Neural cell (in vitro differentiated cells): ENCODE measurements around the gene PIWIL1. TPM values are rescaled to one million over a fixed set of nuclear protein-coding genes. Genes with fewer than 3 reads are reported as not detected.

Source experiments
- H2AFZ ChIP-seq: fragments of 200-600, 300-800 bp; sonication (generic), shearing (Covaris generic); 2 replicates; pipeline ENCODE4 v1.6.0; 2014; ENCODE audit warnings: low read depth, mild to moderate bottlenecking, antibody characterized with exemption, low read length, moderate library complexity
- H3F3A ChIP-seq: fragments of 200-600 bp; shearing (Covaris generic); 2 replicates; pipeline ENCODE4 v1.6.1; 2016; ENCODE audit warnings: mild to moderate bottlenecking, moderate library complexity, mixed read lengths, antibody characterized with exemption, low read length; ENCODE audit not compliant: insufficient read depth, poor library complexity, severe bottlenecking
- H3K27ac ChIP-seq: fragments of 200-600, 300-800 bp; sonication (generic), shearing (Covaris generic); 2 replicates; pipeline ENCODE4 v1.5.1; 2014; ENCODE audit warnings: mild to moderate bottlenecking, low read length, moderate library complexity
- H3K27me3 ChIP-seq: fragments of 300-800, 200-600 bp; sonication (generic), shearing (Covaris generic); 2 replicates; pipeline ENCODE4 v1.6.0; 2014; ENCODE audit warnings: mild to moderate bottlenecking, low read depth, low read length, moderate library complexity; ENCODE audit not compliant: insufficient read depth
- H3K36me3 ChIP-seq: fragments of 300-800, 200-600 bp; sonication (generic), shearing (Covaris generic); 2 replicates; pipeline ENCODE4 v1.5.1; 2014; ENCODE audit warnings: mild to moderate bottlenecking, antibody characterized with exemption, low read length, moderate library complexity; ENCODE audit not compliant: insufficient read depth
- H3K4me2 ChIP-seq: fragments of 300-800, 200-600 bp; sonication (generic), shearing (Covaris generic); 2 replicates; pipeline ENCODE4 v1.6.0; 2014; ENCODE audit warnings: mild to moderate bottlenecking, low read length
- H3K4me3 ChIP-seq: fragments of 300-800, 200-600 bp; sonication (generic), shearing (Covaris generic); 2 replicates; pipeline ENCODE4 v1.5.1; 2014; ENCODE audit warnings: mild to moderate bottlenecking, low read length, moderate library complexity
- H3K79me2 ChIP-seq: fragments of 200-600 bp; shearing (Covaris generic); replicated peaks from 2 replicates; pipeline ENCODE4 v1.6.0; 2014; ENCODE audit warnings: mild to moderate bottlenecking, low read length, moderate library complexity; ENCODE audit not compliant: insufficient read depth
- H3K9ac ChIP-seq: fragments of 300-800, 200-600 bp; sonication (generic), shearing (Covaris generic); 2 replicates; pipeline ENCODE4 v1.6.1; 2016; ENCODE audit warnings: mild to moderate bottlenecking, low read length, mixed read lengths
- H3K9me2 ChIP-seq: fragments of 200-600 bp; shearing (Covaris generic); 2 replicates; pipeline ENCODE4 v1.6.1; 2016; ENCODE audit warnings: mild to moderate bottlenecking, low read length, mixed read lengths; ENCODE audit not compliant: insufficient read depth
- H3K9me3 ChIP-seq: fragments of 200-600, 300-800 bp; sonication (generic), shearing (Covaris generic); 2 replicates; pipeline ENCODE4 v1.6.1; 2016; ENCODE audit warnings: mild to moderate bottlenecking, mixed run types, low read length, moderate library complexity, mixed read lengths
- H4K20me1 ChIP-seq: fragments of 200-600 bp; shearing (Covaris generic); 2 replicates; pipeline ENCODE4 v1.6.1; 2016; ENCODE audit warnings: mild to moderate bottlenecking, mixed run types; ENCODE audit not compliant: insufficient read depth
- CTCF ChIP-seq: fragments of 450-650 bp; IDR thresholded peaks from 2 replicates; pipeline ENCODE4 v1.5.1; 2014; ENCODE audit warnings: antibody characterized with exemption, mild to moderate bottlenecking, moderate library complexity; ENCODE audit not compliant: poor library complexity, severe bottlenecking
- EP300 ChIP-seq: fragments of 450-650 bp; conservative IDR thresholded peaks from 2 replicates; pipeline ENCODE4 v1.6.1; 2014; ENCODE audit warnings: antibody characterized with exemption, mild to moderate bottlenecking, moderate library complexity; ENCODE audit not compliant: poor library complexity, severe bottlenecking
- EZH2 ChIP-seq: fragments of 200-600, 300-800 bp; shearing (Covaris generic), sonication (generic); IDR thresholded peaks from 2 replicates; pipeline ENCODE4 v1.6.1; 2014; ENCODE audit warnings: antibody characterized with exemption, low read length, borderline replicate concordance, mild to moderate bottlenecking; ENCODE audit not compliant: insufficient read depth, poor library complexity, severe bottlenecking
- MXI1 ChIP-seq: fragments of 450-650 bp; conservative IDR thresholded peaks from 2 replicates; pipeline ENCODE4 v1.6.1; 2014; ENCODE audit warnings: antibody characterized with exemption, mild to moderate bottlenecking; ENCODE audit not compliant: poor library complexity, severe bottlenecking
- POLR2AphosphoS5 ChIP-seq: IDR thresholded peaks from 2 replicates; pipeline ENCODE4 v1.6.1; 2012
- RAD21 ChIP-seq: fragments of 450-650 bp; conservative IDR thresholded peaks from 2 replicates; pipeline ENCODE4 v1.6.1; 2014; ENCODE audit warnings: antibody characterized with exemption, mild to moderate bottlenecking, moderate library complexity
- REST ChIP-seq: IDR thresholded peaks from 2 replicates; pipeline ENCODE4 v1.6.1; 2012; ENCODE audit warnings: borderline replicate concordance
- SMC3 ChIP-seq: fragments of 450-650 bp; conservative IDR thresholded peaks from 2 replicates; pipeline ENCODE4 v1.6.1; 2014; ENCODE audit warnings: antibody characterized with exemption, mild to moderate bottlenecking, moderate library complexity; ENCODE audit not compliant: poor library complexity
- TAF1 ChIP-seq: IDR thresholded peaks from 2 replicates; pipeline ENCODE4 v1.6.1; 2012; ENCODE audit warnings: low read depth
- polyA plus RNA-seq: library from polyadenylated mRNA; depleted of rRNA; stranded (reverse); fragments of >200 nt; gene quantifications from 2 replicates; pipeline ENCODE4 v1.2.3, GENCODE V29; 2014

PIWIL1 gene
- polyA plus RNA-seq, 1 donor from 2014 or later: not detected

GRCh38 chr12:130307859-130308258, 29.8 kb upstream of the PIWIL1 start:
- no peak overlapping the region for H3K4me3 ChIP-seq
- no peaks in the 10 kb centered on the region for H3K27me3 ChIP-seq
- H3K27ac ChIP-seq: no peak overlapping the region
- no peaks in the 10 kb centered on the region for H3K9me3 ChIP-seq
- H3K36me3 ChIP-seq: no peaks in the 10 kb centered on the region
- H4K20me1 ChIP-seq: no peaks in the 10 kb centered on the region
- no peaks in the 10 kb centered on the region for H3K79me2 ChIP-seq
- TF ChIP-seq EZH2 (no peak), EP300 (no peak), REST (no peak), CTCF (no peak), SMC3 (no peak), MXI1 (no peak), RAD21 (no peak), POLR2AphosphoS5 (no peak), TAF1 (no peak)
- H3K9ac ChIP-seq: no peak overlapping the region
- no peaks in the 10 kb centered on the region for H3K9me2 ChIP-seq
- no peak overlapping the region for H3K4me2 ChIP-seq
- no peak overlapping the region for H2AFZ ChIP-seq
- no peaks in the 10 kb centered on the region for H3F3A ChIP-seq

GRCh38 chr12:130308393-130308792, 29.3 kb upstream of the PIWIL1 start:
- no peaks in the 10 kb centered on the region for H3K9me2 ChIP-seq
- TF ChIP-seq EZH2: no peak
- TF ChIP-seq RAD21: no peak
- TF ChIP-seq REST: no peak
- no peak for TF ChIP-seq SMC3
- no peak for TF ChIP-seq CTCF
- TF ChIP-seq TAF1: no peak
- no peak for TF ChIP-seq MXI1
- TF ChIP-seq POLR2AphosphoS5: no peak
- H3K9ac ChIP-seq: no peak overlapping the region
- no peaks in the 10 kb centered on the region for H3F3A ChIP-seq
- H3K27ac ChIP-seq: no peak overlapping the region
- H3K9me3 ChIP-seq: no peaks in the 10 kb centered on the region
- no peak overlapping the region for H3K4me3 ChIP-seq
- no peaks in the 10 kb centered on the region for H3K27me3 ChIP-seq
- no peaks in the 10 kb centered on the region for H3K79me2 ChIP-seq
- no peak overlapping the region for H3K4me2 ChIP-seq
- no peaks in the 10 kb centered on the region for H3K36me3 ChIP-seq
- no peaks in the 10 kb centered on the region for H4K20me1 ChIP-seq
- no peak overlapping the region for H2AFZ ChIP-seq
